Endothelial cell of umbilical vein (primary cell): ENCODE measurements around the gene ATG13. TPM values are rescaled to one million over a fixed set of nuclear protein-coding genes. Genes with fewer than 3 reads are reported as not detected.

Experiments
- BruUV-seq: library from RNA; stranded (reverse); fragments of 400-500 nt; replicated peaks from 2 replicates; lab custom pipeline; 2021; lab: Mats Ljungman, UMichigan
- CTCF ChIA-PET: fragments of 300-600, 350-600 bp; sonication (Branson Sonifier 250); formaldehyde crosslinking; loops from one replicate; lab custom pipeline; 2021; ENCODE audit warnings: antibody characterized with exemption, inconsistent platforms; lab: Charles Lee
- POLR2A ChIA-PET: fragments of 300-600, 350-600 bp; sonication (Branson Sonifier 250); formaldehyde crosslinking; loops from one replicate; lab custom pipeline; 2021; ENCODE audit warnings: antibody characterized with exemption, inconsistent platforms; lab: Charles Lee
- DNase-seq: peaks from one replicate; pipeline ENCODE4 v3.0.0-alpha.2; 2011; ENCODE audit warnings: low read depth, low spot score
- FAIRE-seq: peaks from 2 replicates; lab custom pipeline; 2011; peaks lifted over from hg19 to GRCh38; lab: Jason Lieb, UNC
- H2AFZ ChIP-seq: 2 replicates; pipeline ENCODE4 v1.6.0; 2012; ENCODE audit warnings: low read depth, low read length, control low read depth, inconsistent platforms
- H3K27ac ChIP-seq: 2 replicates; pipeline ENCODE4 v1.5.1; 2011; ENCODE audit warnings: low read depth, mild to moderate bottlenecking, control low read depth, low read length, moderate library complexity; ENCODE audit not compliant: insufficient read depth
- H3K27me3 ChIP-seq, 2 experiments: 2 replicates each; pipeline versions ENCODE4 v1.6.0 to v1.6.1; 2011; ENCODE audit warnings: low read length in 2 of 2, mixed read lengths in 1 of 2; ENCODE audit not compliant: control insufficient read depth in 2 of 2, insufficient read depth in 2 of 2
- H3K36me3 ChIP-seq, 2 experiments: 2 replicates in 1 of 2; 3 replicates in 1 of 2; pipeline ENCODE4 v1.5.1; 2011; ENCODE audit warnings: low read length in 2 of 2, mild to moderate bottlenecking in 1 of 2, moderate library complexity in 1 of 2; ENCODE audit not compliant: control insufficient read depth in 2 of 2, insufficient read depth in 2 of 2; ENCODE audit errors: extremely low read depth in 1 of 2
- H3K4me1 ChIP-seq: 3 replicates; pipeline ENCODE4 v1.5.1; 2011; ENCODE audit warnings: mild to moderate bottlenecking, low read length; ENCODE audit not compliant: control insufficient read depth, insufficient read depth; ENCODE audit errors: extremely low read depth
- H3K4me2 ChIP-seq: 2 replicates; pipeline ENCODE4 v1.6.1; 2011; ENCODE audit warnings: low read length, control low read depth, mixed read lengths; ENCODE audit not compliant: insufficient read depth
- H3K4me3 ChIP-seq, 3 experiments: fragments of 200-600 bp in 1 of 3; sonication (generic), shearing (Covaris generic) in 1 of 3; replicated peaks in 1 of 3; 2 replicates each; pipeline ENCODE4 v1.5.1; 2011 to 2016; ENCODE audit warnings: control low read depth in 3 of 3, low read length in 3 of 3, mild to moderate bottlenecking in 2 of 3, inconsistent platforms in 1 of 3, low read depth in 1 of 3, moderate library complexity in 1 of 3; ENCODE audit not compliant: insufficient read depth in 1 of 3
- H3K79me2 ChIP-seq: 2 replicates; pipeline ENCODE4 v1.6.0; 2012; ENCODE audit warnings: low read length, inconsistent platforms; ENCODE audit not compliant: control insufficient read depth, insufficient read depth
- H3K9ac ChIP-seq: replicated peaks from 2 replicates; pipeline ENCODE3; 2011; ENCODE audit warnings: low read length, control low read depth; ENCODE audit not compliant: insufficient read depth; ENCODE audit errors: extremely low read depth
- H3K9me1 ChIP-seq: replicated peaks from 3 replicates; pipeline ENCODE4 v1.6.0; 2011; ENCODE audit warnings: mild to moderate bottlenecking, low read length; ENCODE audit not compliant: control insufficient read depth, insufficient read depth; ENCODE audit errors: extremely low read depth
- H3K9me3 ChIP-seq: replicated peaks from 2 replicates; pipeline ENCODE4 v1.5.1; 2012; ENCODE audit warnings: low read length, inconsistent platforms; ENCODE audit not compliant: control insufficient read depth, insufficient read depth
- H4K20me1 ChIP-seq: replicated peaks from 2 replicates; pipeline ENCODE3; 2011; ENCODE audit warnings: mild to moderate bottlenecking, low read length; ENCODE audit not compliant: control insufficient read depth, insufficient read depth; ENCODE audit errors: extremely low read depth
- EZH2 ChIP-seq: IDR thresholded peaks from 2 replicates; pipeline ENCODE4 v1.6.1; 2012; ENCODE audit warnings: borderline replicate concordance, low read depth, mild to moderate bottlenecking, moderate library complexity, low read length, inconsistent platforms; ENCODE audit not compliant: severe bottlenecking
- FOS ChIP-seq: IDR thresholded peaks from 2 replicates; pipeline ENCODE4 v1.6.1; 2011; ENCODE audit warnings: mild to moderate bottlenecking, low read length, moderate library complexity, borderline replicate concordance; ENCODE audit not compliant: insufficient read depth
- GATA2 ChIP-seq: IDR thresholded peaks from 2 replicates; pipeline ENCODE4 v1.7.0; 2011; ENCODE audit warnings: low read depth, mild to moderate bottlenecking, moderate library complexity, mixed read lengths, low read length; ENCODE audit not compliant: insufficient read length, insufficient read depth
- JUN ChIP-seq: IDR thresholded peaks from 2 replicates; pipeline ENCODE4 v1.6.1; 2011; ENCODE audit warnings: borderline replicate concordance, low read depth; ENCODE audit not compliant: insufficient read length, insufficient read depth
- MYC ChIP-seq: IDR thresholded peaks from one replicate; pipeline ENCODE4 v1.6.1; 2011; ENCODE audit warnings: mild to moderate bottlenecking, low read depth, low read length
- POLR2A ChIP-seq: IDR thresholded peaks from 2 replicates; pipeline ENCODE4 v1.6.1; 2012; ENCODE audit warnings: low read depth, mild to moderate bottlenecking, control low read depth, low read length
- POLR2AphosphoS5 ChIP-seq: IDR thresholded peaks from 2 replicates; pipeline ENCODE4 v1.6.1; 2012; ENCODE audit warnings: low read depth, mild to moderate bottlenecking, control low read depth, low read length, moderate library complexity; ENCODE audit not compliant: insufficient read depth
- dilution Hi-C: fragments of 300-500 bp; cut with MboI; formaldehyde crosslinking; loops from one replicate; pipeline ENCODE4 v1.15.0; 2019; ENCODE audit warnings: low sequenced_read_pairs; ENCODE audit not compliant: extremely low pct_ligation_motif_present
- intact Hi-C: fragments of 100-400 bp; cut with micrococcal nuclease; formaldehyde crosslinking; loops from one replicate; pipeline ENCODE4 v1.10.0; 2022
- polyA plus RNA-seq, 4 experiments: library from polyadenylated mRNA; depleted of rRNA in 3 of 4; stranded (reverse) in 3 of 4; unstranded in 1 of 4; fragments of >200 nt; gene quantifications; 2 replicates each; pipeline versions ENCODE4 v1.2.1 to v1.2.3, GENCODE V29; 2011 to 2012; ENCODE audit warnings: missing spikeins in 1 of 4
- total RNA-seq: library from RNA; stranded (reverse); gene quantifications from 2 replicates; pipeline ENCODE4 v1.2.3, GENCODE V29; 2021
- TF ChIP-seq, protein P1 (sequence below), 2 donors: IDR thresholded peaks; 1 replicate in 1 of 2; 2 replicates in 1 of 2; pipeline ENCODE4 v1.5.1; 2011; ENCODE audit warnings: low read length in 2 of 2, mild to moderate bottlenecking in 2 of 2, moderate library complexity in 2 of 2, control low read depth in 1 of 2, inconsistent platforms in 1 of 2, low read depth in 1 of 2; ENCODE audit not compliant: insufficient read depth in 1 of 2; ENCODE audit errors: extremely low read depth in 1 of 2
- TF ChIP-seq, protein P2 (sequence below): IDR thresholded peaks from 2 replicates; pipeline ENCODE4 v1.6.1; 2011; ENCODE audit not compliant: insufficient read depth, insufficient read length

ATG13 gene
- total and polyA plus RNA-seq, 2 donors (not counting 3 experiments of a cell fraction or from before 2014, with no cell fraction given), result 60.1 to 66.5 TPM

DNA sequence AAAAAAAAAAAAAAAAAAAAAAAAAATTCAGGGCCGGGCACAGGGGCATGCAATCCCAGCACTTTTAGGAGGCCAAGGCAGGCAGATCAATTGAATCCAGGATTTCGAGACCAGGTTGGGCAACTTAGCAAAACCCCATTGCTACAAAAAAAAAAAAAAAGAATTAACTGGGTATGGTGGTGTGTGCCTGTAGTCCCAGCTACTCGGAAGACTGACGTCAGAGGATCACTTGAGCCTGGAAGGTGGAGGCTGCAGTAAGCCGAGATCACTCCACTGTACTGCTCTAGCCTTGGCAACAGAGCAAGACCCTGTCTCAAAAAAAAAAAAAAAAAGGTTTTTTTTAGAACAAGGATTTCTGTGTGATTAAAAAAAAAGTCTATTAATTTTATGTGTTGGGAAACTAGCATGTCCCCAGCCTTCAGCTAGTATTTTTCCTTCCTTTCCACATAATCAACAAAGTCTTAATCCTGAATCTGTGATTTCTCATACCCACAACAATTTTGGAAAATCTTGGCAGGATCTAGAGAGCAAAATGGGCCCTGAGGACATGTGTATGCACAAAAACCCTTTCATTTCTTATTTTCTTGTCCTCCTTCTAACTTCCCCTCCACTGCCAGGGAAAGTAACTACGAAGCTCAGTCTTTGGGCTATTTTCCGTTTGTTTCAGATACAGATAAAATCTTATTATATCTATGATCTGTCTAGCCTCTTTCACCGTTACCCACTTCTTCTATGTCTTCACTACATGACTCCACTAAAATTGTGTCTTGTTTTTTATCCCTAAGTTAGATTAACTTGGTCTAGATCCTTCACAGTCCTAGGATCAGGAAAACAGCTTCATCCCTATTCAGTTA lies 17.8 kb upstream of the ATG13 start:
- Histone ChIP-seq H3K4me1 (peaks cover 13% of the 10 kb centered on the region), H3K79me2 (no peaks in the 10 kb centered on the region), H2AFZ (no peak overlapping the region), H3K27me3 (no peaks in the 10 kb centered on the region), H4K20me1 (no peaks in the 10 kb centered on the region), H3K9ac (no peak overlapping the region), H3K9me3 (no peaks in the 10 kb centered on the region), H3K9me1 (no peaks in the 10 kb centered on the region), H3K4me3 (no peak overlapping the region), H3K36me3 (no peaks in the 10 kb centered on the region), H3K4me2 (no peak overlapping the region), H3K27ac (no peak overlapping the region)
- BruUV-seq, result no TSS peak
- DNase-seq (no peak), FAIRE-seq (no peak)
- no peak for TF ChIP-seq POLR2AphosphoS5
- TF ChIP-seq, protein P1, sequence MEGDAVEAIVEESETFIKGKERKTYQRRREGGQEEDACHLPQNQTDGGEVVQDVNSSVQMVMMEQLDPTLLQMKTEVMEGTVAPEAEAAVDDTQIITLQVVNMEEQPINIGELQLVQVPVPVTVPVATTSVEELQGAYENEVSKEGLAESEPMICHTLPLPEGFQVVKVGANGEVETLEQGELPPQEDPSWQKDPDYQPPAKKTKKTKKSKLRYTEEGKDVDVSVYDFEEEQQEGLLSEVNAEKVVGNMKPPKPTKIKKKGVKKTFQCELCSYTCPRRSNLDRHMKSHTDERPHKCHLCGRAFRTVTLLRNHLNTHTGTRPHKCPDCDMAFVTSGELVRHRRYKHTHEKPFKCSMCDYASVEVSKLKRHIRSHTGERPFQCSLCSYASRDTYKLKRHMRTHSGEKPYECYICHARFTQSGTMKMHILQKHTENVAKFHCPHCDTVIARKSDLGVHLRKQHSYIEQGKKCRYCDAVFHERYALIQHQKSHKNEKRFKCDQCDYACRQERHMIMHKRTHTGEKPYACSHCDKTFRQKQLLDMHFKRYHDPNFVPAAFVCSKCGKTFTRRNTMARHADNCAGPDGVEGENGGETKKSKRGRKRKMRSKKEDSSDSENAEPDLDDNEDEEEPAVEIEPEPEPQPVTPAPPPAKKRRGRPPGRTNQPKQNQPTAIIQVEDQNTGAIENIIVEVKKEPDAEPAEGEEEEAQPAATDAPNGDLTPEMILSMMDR (IDR thresholded peaks at IDR 0.05; ENCODE audit: extremely low read depth in 1 of 2, insufficient read depth in 1 of 2, low read depth in 1 of 2, low read length in 2 of 2), result no peak
- TF ChIP-seq, protein P2, sequence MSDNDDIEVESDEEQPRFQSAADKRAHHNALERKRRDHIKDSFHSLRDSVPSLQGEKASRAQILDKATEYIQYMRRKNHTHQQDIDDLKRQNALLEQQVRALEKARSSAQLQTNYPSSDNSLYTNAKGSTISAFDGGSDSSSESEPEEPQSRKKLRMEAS, result no peak
- no peak for TF ChIP-seq EZH2
- TF ChIP-seq FOS, result no peak
- no peak for TF ChIP-seq POLR2A
- no peak for TF ChIP-seq JUN
- no peak for TF ChIP-seq MYC
- no peak for TF ChIP-seq GATA2
- ChIA-PET CTCF (interaction anchor here (0.6 to 1.6 kb wide), 2 partner anchors 15 to 109 kb away, joined by 3 to 8 read pairs; no protein-coding TSS in a partner anchor), POLR2A (interaction anchor here (0.6 kb wide), 1 partner anchor 25 kb away, joined by 3 read pairs; no protein-coding TSS in a partner anchor)
- intact Hi-C loops, result no loop called here
- dilution Hi-C loops, result no loop called here
